KMS-11 (cell line): ENCODE measurements around the gene THRA.

Experiments
- H2AFZ ChIP-seq: fragments of 200-600 bp; sonication (generic); 2 replicates; pipeline ENCODE4 v1.6.1; 2016; ENCODE audit warnings: antibody characterized with exemption, mixed run types, low read depth
- H3K27ac ChIP-seq: fragments of 200-600 bp; sonication (generic); 2 replicates; pipeline ENCODE4 v1.6.1; 2016; ENCODE audit warnings: mild to moderate bottlenecking, mixed run types
- H3K27me3 ChIP-seq: fragments of 200-600 bp; sonication (generic); 2 replicates; pipeline ENCODE4 v1.6.1; 2017; ENCODE audit warnings: mild to moderate bottlenecking, low read depth, mixed run types, moderate library complexity; ENCODE audit not compliant: insufficient read depth
- H3K36me3 ChIP-seq: fragments of 200-600 bp; sonication (generic); 2 replicates; pipeline ENCODE4 v1.6.1; 2017; ENCODE audit warnings: mild to moderate bottlenecking, mixed run types; ENCODE audit not compliant: insufficient read depth
- H3K4me1 ChIP-seq: fragments of 200-600 bp; sonication (generic); 2 replicates; pipeline ENCODE4 v1.6.1; 2016; ENCODE audit warnings: mild to moderate bottlenecking, low read depth, mixed run types; ENCODE audit not compliant: poor library complexity, severe bottlenecking
- H3K4me2 ChIP-seq: fragments of 200-600 bp; sonication (generic); 2 replicates; pipeline ENCODE4 v1.7.0; 2016; ENCODE audit warnings: mild to moderate bottlenecking, mixed run types
- H3K4me3 ChIP-seq: fragments of 200-600 bp; sonication (generic); IDR thresholded peaks from 2 replicates; pipeline ENCODE4 v1.6.1; 2017; ENCODE audit warnings: low read depth, low read length, mixed read lengths; ENCODE audit not compliant: insufficient read depth
- H3K79me2 ChIP-seq: fragments of 200-600 bp; sonication (generic); 2 replicates; pipeline ENCODE4 v1.6.1; 2016; ENCODE audit warnings: low read depth, mixed run types; ENCODE audit not compliant: insufficient read depth
- H3K9ac ChIP-seq: fragments of 200-600 bp; sonication (generic); 2 replicates; pipeline ENCODE4 v1.6.1; 2016; ENCODE audit warnings: mild to moderate bottlenecking, mixed run types
- H4K20me1 ChIP-seq: fragments of 200-600 bp; sonication (generic); 2 replicates; pipeline ENCODE4 v1.6.1; 2016; ENCODE audit warnings: mild to moderate bottlenecking, mixed run types; ENCODE audit not compliant: insufficient read depth
- TF ChIP-seq, protein P1 (sequence below): fragments of 200-600 bp; sonication (generic); conservative IDR thresholded peaks from 2 replicates; pipeline ENCODE4 v1.6.1; 2017; ENCODE audit warnings: low read depth, mild to moderate bottlenecking, antibody characterized with exemption, low read length, moderate library complexity, mixed read lengths

THRA gene

GRCh38 chr17:40035162-40035559, 27.6 kb upstream of the THRA start:
- Histone ChIP-seq H3K79me2 (no peaks in the 10 kb centered on the region), H3K27ac (no peak overlapping the region), H4K20me1 (no peaks in the 10 kb centered on the region), H2AFZ (no peak overlapping the region), H3K4me1 (no peaks in the 10 kb centered on the region), H3K27me3 (no peaks in the 10 kb centered on the region), H3K4me2 (no peak overlapping the region), H3K36me3 (no peaks in the 10 kb centered on the region), H3K9ac (no peak overlapping the region), H3K4me3 (no peak overlapping the region)
- TF ChIP-seq, protein P1, sequence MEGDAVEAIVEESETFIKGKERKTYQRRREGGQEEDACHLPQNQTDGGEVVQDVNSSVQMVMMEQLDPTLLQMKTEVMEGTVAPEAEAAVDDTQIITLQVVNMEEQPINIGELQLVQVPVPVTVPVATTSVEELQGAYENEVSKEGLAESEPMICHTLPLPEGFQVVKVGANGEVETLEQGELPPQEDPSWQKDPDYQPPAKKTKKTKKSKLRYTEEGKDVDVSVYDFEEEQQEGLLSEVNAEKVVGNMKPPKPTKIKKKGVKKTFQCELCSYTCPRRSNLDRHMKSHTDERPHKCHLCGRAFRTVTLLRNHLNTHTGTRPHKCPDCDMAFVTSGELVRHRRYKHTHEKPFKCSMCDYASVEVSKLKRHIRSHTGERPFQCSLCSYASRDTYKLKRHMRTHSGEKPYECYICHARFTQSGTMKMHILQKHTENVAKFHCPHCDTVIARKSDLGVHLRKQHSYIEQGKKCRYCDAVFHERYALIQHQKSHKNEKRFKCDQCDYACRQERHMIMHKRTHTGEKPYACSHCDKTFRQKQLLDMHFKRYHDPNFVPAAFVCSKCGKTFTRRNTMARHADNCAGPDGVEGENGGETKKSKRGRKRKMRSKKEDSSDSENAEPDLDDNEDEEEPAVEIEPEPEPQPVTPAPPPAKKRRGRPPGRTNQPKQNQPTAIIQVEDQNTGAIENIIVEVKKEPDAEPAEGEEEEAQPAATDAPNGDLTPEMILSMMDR: peak; percentile 42

DNA sequence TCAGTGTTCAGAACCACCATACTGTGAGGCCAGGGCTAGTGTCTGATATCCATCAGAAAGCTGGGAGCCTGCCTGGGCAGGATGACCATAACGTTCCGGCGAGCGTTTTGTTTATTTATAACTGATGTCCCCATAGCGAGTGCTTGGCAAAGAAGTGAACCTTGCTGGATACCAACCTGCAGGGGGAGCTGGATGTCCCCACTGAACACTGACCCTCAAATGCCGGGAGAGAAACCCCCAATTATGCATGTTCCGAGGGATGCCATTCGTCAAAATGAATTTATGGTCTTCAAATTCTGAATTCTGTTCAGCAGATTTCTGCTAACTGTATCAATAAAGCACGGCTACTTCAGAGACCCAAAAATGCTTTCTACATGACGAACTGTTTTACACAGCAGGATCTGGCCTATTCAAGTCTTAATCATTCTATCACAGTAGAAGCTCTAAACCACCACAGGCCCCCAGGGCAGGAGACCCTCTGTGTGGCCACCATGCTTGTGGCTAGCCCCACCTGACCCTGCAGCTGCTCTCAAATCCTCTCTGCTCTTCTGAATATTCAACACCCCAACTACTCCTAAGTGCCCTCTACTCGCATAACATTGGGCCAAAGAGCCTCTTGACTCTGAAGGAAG, 23.8 kb upstream of the THRA start:
- Histone ChIP-seq H3K27ac (no peak overlapping the region), H3K4me3 (no peak overlapping the region), H3K9ac (no peak overlapping the region), H3K79me2 (no peaks in the 10 kb centered on the region), H2AFZ (no peak overlapping the region), H4K20me1 (no peaks in the 10 kb centered on the region), H3K4me1 (no peaks in the 10 kb centered on the region), H3K4me2 (no peak overlapping the region), H3K27me3 (no peaks in the 10 kb centered on the region), H3K36me3 (no peaks in the 10 kb centered on the region)
- TF ChIP-seq, protein P1: peak; percentile 52; the same call in 1 of the 2 replicates

GRCh38 chr17:40041196-40041595, 21.6 kb upstream of the THRA start:
- no peaks in the 10 kb centered on the region for H3K27me3 ChIP-seq
- H3K36me3 ChIP-seq: no peaks in the 10 kb centered on the region
- H3K4me1 ChIP-seq: no peaks in the 10 kb centered on the region
- H3K79me2 ChIP-seq: no peaks in the 10 kb centered on the region
- H2AFZ ChIP-seq: no peak overlapping the region
- H3K27ac ChIP-seq: no peak overlapping the region
- H3K4me3 ChIP-seq: no peak overlapping the region
- no peak overlapping the region for H3K9ac ChIP-seq
- TF ChIP-seq, protein P1: no peak
- H4K20me1 ChIP-seq: no peaks in the 10 kb centered on the region
- no peak overlapping the region for H3K4me2 ChIP-seq

GRCh38 chr17:40056379-40057015, 6.3 kb upstream of the THRA start:
- TF ChIP-seq, protein P1: no peak

More at GRCh38 chr17:40056379-40057015, 6.3 kb upstream of the THRA start:
- Histone ChIP-seq H3K4me1 (peaks cover 5% of the 10 kb centered on the region), H3K27me3 (peaks cover 19% of the 10 kb centered on the region), H3K36me3 (no peaks in the 10 kb centered on the region), H3K27ac (no peak overlapping the region), H3K9ac (no peak overlapping the region), H4K20me1 (no peaks in the 10 kb centered on the region), H3K79me2 (peaks cover 8% of the 10 kb centered on the region; the same call in 1 of the 2 replicates), H2AFZ (no peak overlapping the region), H3K4me2 (no peak overlapping the region), H3K4me3 (no peak overlapping the region)
